Measurements from ENCODE around the gene TMPRSS9.
"Not testable (repeated sequence)": the region's sequence is repeated elsewhere in the genome, so short reads cannot be mapped to it uniquely, and the experiment has no call there.

The TMPRSS9 gene

GRCh38 chr19:2468596-2468995 is 108.5 kb downstream of the TMPRSS9 start:
- no peak for DNase-seq

DNA sequence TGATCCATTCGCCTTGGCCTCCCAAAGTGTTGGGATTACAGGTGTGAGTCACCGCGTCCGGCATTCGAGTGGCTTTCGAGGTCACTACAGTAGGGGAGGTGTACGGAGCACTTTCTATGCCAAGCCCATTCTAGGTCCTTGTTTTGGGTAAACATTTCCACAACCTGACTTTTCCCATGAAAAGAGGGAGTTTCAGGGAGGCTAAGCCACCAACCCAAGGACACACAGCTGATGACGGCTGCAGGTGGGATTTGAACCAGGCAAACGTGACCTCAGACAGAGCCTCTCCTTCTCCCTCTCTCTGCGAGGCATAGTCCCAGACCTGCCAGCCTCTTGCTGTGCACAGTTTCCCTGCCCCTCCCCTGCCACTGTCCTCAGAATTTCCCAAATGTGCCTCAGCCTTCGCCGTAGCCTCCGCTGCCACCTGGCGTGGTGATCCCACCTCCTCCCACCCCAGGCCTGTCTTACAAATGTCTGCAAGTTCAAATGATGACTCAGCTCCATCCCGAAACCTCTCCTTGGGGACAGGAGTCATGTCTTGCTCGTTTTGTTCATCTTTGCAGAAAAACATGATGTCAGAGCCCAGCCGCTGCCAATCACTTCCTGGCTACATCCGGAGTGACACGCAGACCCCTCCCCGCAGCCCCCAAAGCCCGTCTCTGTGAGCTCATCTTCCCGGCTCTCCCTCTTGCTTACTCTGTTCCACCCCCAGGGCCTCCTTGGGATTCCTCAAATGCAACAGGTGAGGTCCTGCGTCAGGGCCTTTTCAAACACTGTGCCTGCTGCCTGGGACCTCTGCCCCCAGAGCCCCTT is 109.2 kb downstream of the TMPRSS9 start:
- no peak for DNase-seq

DNA sequence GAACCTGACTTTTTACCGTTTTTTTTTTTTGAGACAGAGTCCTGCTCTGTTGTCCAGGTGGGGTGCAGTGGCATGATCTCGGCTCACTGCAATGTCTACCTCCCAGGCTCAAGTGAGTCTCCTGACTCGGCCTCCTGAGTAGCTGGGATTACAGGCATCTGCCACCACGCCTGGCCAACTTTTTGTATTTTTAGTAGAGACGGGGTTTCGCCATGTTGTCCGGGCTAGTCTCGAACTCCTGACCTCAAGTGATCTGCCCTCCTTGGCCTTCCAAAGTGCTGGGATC is 109.8 kb downstream of the TMPRSS9 start:
- not testable (repeated sequence) for DNase-seq

DNA sequence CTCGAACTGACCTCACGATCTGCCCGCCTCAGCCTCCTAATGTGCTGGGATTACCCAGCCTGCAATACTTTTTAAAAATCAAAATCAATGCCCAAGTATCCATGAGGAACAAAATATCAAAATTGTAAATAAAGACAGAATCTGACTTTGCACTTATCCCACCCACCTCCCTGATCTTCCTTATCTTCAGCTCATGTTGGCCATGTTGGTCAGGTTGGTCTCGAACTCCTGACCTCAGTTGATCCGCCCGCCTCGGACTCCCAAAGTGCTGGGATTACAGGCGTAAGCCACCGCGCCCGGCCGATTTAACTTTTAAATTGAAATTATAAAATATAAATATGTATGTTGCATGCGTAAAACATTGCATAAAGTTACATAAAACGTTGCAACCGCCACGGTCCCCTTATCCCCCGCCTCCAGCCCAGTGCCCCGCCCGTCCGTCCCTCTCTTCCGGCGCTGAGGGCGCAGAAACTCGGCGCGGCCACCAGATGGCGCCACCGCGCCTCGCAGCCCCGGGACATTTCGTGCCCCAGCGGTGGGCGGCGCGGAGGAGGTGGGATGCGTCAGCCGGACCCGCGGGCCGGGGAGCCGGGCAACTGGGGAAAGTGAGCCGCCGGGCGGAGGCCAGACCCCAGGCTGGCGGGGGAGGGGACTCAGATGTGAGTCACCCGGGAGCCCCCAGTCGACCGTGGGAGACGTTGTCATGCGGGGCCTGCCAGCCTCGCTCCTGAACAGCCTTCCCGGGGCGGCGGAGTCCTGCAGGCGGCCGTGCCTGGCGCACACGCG is 114.4 kb downstream of the TMPRSS9 start:
- peak; percentile 44 for DNase-seq

DNA sequence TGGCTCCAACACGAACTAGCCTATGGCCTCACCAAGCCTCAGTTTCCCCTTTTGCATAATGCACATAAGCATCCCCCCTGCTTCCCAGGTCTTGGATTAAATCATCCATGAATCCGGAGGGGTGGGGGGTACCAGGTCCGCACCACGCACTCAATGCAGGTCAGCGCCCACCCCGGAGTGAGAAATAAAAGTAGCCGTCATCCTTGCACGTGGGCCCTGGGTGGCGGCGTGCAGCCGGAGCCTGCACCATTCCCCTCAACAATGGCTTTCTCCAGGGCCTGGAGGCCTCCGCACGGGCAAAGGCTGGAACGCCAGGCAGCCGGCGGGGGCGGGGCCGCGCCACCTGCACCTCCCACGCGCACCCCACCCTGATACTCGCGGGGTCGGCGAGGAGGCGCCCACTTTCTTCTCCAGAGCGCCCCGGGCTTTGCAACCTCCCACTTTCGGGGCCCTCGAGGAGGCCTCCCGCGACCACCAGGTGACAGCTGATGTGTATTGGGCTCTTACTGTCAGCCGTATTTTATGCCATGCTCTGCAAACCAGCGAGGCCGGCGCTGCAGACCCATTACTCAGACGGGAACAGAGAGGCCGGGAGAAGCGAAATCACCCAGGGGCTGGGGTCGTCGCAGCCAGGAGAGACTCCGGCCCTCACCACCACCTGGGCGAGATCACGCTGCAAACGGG is 115.1 kb downstream of the TMPRSS9 start:
- no peak for DNase-seq
